Hematopoietic multipotent progenitor cell treated with erythropoietin and hydrocortisone succinate and interleukin-3 and kit ligand, for 6 days (in vitro differentiated cells): Measurements from ENCODE around the gene AP1M1.
"Not testable (repeated sequence)": the region's sequence is repeated elsewhere in the genome, so short reads cannot be mapped to it uniquely, and the experiment has no call there.

Source experiments
- DNase-seq: peaks from one replicate; pipeline ENCODE4 v3.0.0-alpha.2; 2015

The AP1M1 gene

GRCh38 chr19:16265890-16266585 lies 68.3 kb downstream of the AP1M1 start:
- no peak for DNase-seq

- peak; percentile 81 for DNase-seq
These were observed 68.9 kb downstream of the AP1M1 start for GRCh38 chr19:16266586-16266942.

- DNase-seq: no peak
These were observed 71.1 kb downstream of the AP1M1 start for GRCh38 chr19:16268676-16269319.

- DNase-seq: no peak
These were observed 75.2 kb downstream of the AP1M1 start for GRCh38 chr19:16272945-16273344.

- DNase-seq: no peak
These were observed 76.7 kb downstream of the AP1M1 start for GRCh38 chr19:16274447-16274846.

- DNase-seq: no peak
These were observed 82.6 kb downstream of the AP1M1 start for GRCh38 chr19:16280306-16280705.

- DNase-seq: no peak
These were observed 84.0 kb downstream of the AP1M1 start for GRCh38 chr19:16281743-16282142.

GRCh38 chr19:16283210-16284061 lies 85.7 kb downstream of the AP1M1 start:
- DNase-seq: peak; percentile 46

- DNase-seq: no peak
These were observed 86.8 kb downstream of the AP1M1 start for GRCh38 chr19:16284505-16284904.

GRCh38 chr19:16285079-16285478 lies 87.4 kb downstream of the AP1M1 start:
- not testable (repeated sequence) for DNase-seq

GRCh38 chr19:16285769-16286498 lies 88.2 kb downstream of the AP1M1 start:
- DNase-seq: no peak

- no peak for DNase-seq
These were observed 90.8 kb downstream of the AP1M1 start for GRCh38 chr19:16288544-16288943.

- DNase-seq: no peak
These were observed 91.9 kb downstream of the AP1M1 start for GRCh38 chr19:16289594-16289993.

- no peak for DNase-seq
These were observed 93.0 kb downstream of the AP1M1 start for GRCh38 chr19:16290692-16291091.

- peak; percentile 60 for DNase-seq
These were observed 95.7 kb downstream of the AP1M1 start for GRCh38 chr19:16293118-16294091.

- DNase-seq: no peak
These were observed 97.3 kb downstream of the AP1M1 start for GRCh38 chr19:16295057-16295456.
